ENCODE data around the gene CFAP69. TPM values are rescaled to one million over a fixed set of nuclear protein-coding genes. Genes with fewer than 3 reads are reported as not detected.

Gene CFAP69
- total and polyA plus RNA-seq, 2 experiments from 2014 or later: 4.9 to 7.9 TPM

DNA sequence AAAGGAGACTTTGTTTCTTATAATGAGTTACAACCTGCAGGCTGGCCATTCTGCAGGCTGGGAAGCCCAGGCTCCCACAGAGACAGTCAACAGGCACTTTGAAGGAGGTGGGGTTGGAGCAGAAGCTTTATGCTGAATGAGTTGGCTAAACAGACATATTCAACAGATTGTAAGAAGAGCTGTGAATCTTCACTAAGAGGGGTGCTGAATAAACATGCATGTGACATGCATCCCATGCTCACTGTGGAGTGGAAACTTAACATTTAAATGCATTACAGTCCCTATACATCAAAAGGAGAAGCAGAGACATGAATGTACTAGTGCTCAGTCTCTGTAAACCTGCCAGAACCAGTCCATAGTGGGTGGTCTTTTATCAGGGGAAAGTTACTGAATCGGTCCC lies 1.4 kb upstream of the CFAP69 start:
- H3K79me2 ChIP-seq (replicated peaks; ENCODE audit: insufficient read depth): 0 out of 2 replicates have a peak, but pooled peaks cover 4% of the 10 kb centered on the region

DNA sequence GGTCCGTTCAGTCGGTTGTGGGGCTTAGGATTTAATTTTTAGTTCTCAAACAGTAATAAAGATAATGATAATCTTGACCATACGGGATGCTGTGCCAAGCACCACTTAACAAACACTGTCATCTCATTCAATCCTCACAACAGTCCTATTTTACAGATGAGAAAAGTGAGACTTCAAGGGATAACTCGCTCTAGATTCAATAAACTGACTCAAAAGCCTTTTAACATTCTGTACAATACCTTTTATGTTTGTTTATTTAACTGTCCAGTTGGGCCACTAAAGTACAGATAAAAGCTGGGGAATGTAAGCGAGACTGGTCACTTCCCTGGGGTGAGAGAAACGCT lies 437 bp upstream of the CFAP69 start:
- H3K27ac Mint-ChIP-seq: no peak overlapping the region
- no peak overlapping the region for H3K27ac ChIP-seq (ENCODE audit: low read depth)
- TF ChIP-seq ZNF331 (CRISPR knock-in tag; IDR thresholded peaks at IDR 0.05; ENCODE audit: low read depth): no peak
- H3K4me1 Mint-ChIP-seq: peaks cover 31% of the 10 kb centered on the region
- H3K36me3 Mint-ChIP-seq (ENCODE audit: low read depth): no peaks in the 10 kb centered on the region
- 0 out of 2 replicates have a peak, but pooled peaks cover 4% of the 10 kb centered on the region for H3K79me2 ChIP-seq (replicated peaks; ENCODE audit: insufficient read depth)
- H3K4me3 ChIP-seq: peak overlapping the region; percentile 68
- H3F3A ChIP-seq (replicated peaks; ENCODE audit: low read depth): no peaks in the 10 kb centered on the region
- H3K4me2 ChIP-seq: peak overlapping the region; percentile 98
- peak overlapping the region; percentile 86 for H3K4me3 Mint-ChIP-seq
- H3K9me3 Mint-ChIP-seq: no peaks in the 10 kb centered on the region; the same call in 2 of the 3 replicates
- no peak for ATAC-seq
- H3K27me3 Mint-ChIP-seq (ENCODE audit: insufficient read depth, low read depth, poor library complexity): peaks cover 6% of the 10 kb centered on the region
- H3K4me1 ChIP-seq (ENCODE audit: insufficient read depth): peaks cover 12% of the 10 kb centered on the region
- H4K20me1 ChIP-seq (replicated peaks; ENCODE audit: insufficient read depth): no peaks in the 10 kb centered on the region; the same call in 1 of the 2 replicates
- peaks cover 27% of the 10 kb centered on the region for H3K27me3 ChIP-seq (ENCODE audit: insufficient read depth)
- H2AFZ ChIP-seq: peak overlapping the region; percentile 96
- no peaks in the 10 kb centered on the region; the same call in 1 of the 2 replicates for H3K9me2 ChIP-seq (ENCODE audit: insufficient read depth)
- no peak for DNase-seq (ENCODE audit: low spot score)
- no peaks in the 10 kb centered on the region for H3K36me3 ChIP-seq (ENCODE audit: insufficient read depth)

More for the DNA sequence above, 1.4 kb upstream of the CFAP69 start:
- no peaks in the 10 kb centered on the region; the same call in 1 of the 2 replicates for H3K9me2 ChIP-seq (ENCODE audit: insufficient read depth)
- no peak overlapping the region for H3K27ac Mint-ChIP-seq
- peak overlapping the region; percentile 96; the same call in 1 of the 2 replicates for H2AFZ ChIP-seq
- H3K4me2 ChIP-seq: no peak overlapping the region
- peaks cover 31% of the 10 kb centered on the region for H3K4me1 Mint-ChIP-seq
- no peaks in the 10 kb centered on the region; the same call in 2 of the 3 replicates for H3K9me3 Mint-ChIP-seq
- DNase-seq (ENCODE audit: low spot score): no peak
- peaks cover 12% of the 10 kb centered on the region for H3K4me1 ChIP-seq (ENCODE audit: insufficient read depth)
- no peaks in the 10 kb centered on the region for H3K36me3 ChIP-seq (ENCODE audit: insufficient read depth)
- H3K36me3 Mint-ChIP-seq (ENCODE audit: low read depth): no peaks in the 10 kb centered on the region
- H3K27me3 Mint-ChIP-seq (ENCODE audit: insufficient read depth, low read depth, poor library complexity): peaks cover 6% of the 10 kb centered on the region
- TF ChIP-seq ZNF331 (CRISPR knock-in tag; IDR thresholded peaks at IDR 0.05; ENCODE audit: low read depth) (no peak), JUNB (IDR thresholded peaks at IDR 0.05; ENCODE audit: unreplicated experiment) (no peak), POLR2AphosphoS5 (IDR thresholded peaks at IDR 0.05; ENCODE audit: low read depth) (no peak), ZNF114 (CRISPR knock-in tag; IDR thresholded peaks at IDR 0.05) (no peak), CREB1 (CRISPR knock-in tag; IDR thresholded peaks at IDR 0.05; ENCODE audit: low read depth) (no peak), EZH2 (IDR thresholded peaks at IDR 0.05; ENCODE audit: low read depth, unreplicated experiment) (no peak), STAT1 (IDR thresholded peaks at IDR 0.05; ENCODE audit: unreplicated experiment) (no peak)
- TF ChIP-seq, protein P1, sequence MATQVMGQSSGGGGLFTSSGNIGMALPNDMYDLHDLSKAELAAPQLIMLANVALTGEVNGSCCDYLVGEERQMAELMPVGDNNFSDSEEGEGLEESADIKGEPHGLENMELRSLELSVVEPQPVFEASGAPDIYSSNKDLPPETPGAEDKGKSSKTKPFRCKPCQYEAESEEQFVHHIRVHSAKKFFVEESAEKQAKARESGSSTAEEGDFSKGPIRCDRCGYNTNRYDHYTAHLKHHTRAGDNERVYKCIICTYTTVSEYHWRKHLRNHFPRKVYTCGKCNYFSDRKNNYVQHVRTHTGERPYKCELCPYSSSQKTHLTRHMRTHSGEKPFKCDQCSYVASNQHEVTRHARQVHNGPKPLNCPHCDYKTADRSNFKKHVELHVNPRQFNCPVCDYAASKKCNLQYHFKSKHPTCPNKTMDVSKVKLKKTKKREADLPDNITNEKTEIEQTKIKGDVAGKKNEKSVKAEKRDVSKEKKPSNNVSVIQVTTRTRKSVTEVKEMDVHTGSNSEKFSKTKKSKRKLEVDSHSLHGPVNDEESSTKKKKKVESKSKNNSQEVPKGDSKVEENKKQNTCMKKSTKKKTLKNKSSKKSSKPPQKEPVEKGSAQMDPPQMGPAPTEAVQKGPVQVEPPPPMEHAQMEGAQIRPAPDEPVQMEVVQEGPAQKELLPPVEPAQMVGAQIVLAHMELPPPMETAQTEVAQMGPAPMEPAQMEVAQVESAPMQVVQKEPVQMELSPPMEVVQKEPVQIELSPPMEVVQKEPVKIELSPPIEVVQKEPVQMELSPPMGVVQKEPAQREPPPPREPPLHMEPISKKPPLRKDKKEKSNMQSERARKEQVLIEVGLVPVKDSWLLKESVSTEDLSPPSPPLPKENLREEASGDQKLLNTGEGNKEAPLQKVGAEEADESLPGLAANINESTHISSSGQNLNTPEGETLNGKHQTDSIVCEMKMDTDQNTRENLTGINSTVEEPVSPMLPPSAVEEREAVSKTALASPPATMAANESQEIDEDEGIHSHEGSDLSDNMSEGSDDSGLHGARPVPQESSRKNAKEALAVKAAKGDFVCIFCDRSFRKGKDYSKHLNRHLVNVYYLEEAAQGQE (IDR thresholded peaks at IDR 0.05; ENCODE audit: unreplicated experiment): no peak
- H3K27ac ChIP-seq (ENCODE audit: low read depth): no peak overlapping the region
- H3K4me3 ChIP-seq: no peak overlapping the region
- no peak for ATAC-seq
- no peaks in the 10 kb centered on the region for H3F3A ChIP-seq (replicated peaks; ENCODE audit: low read depth)
- peaks cover 27% of the 10 kb centered on the region for H3K27me3 ChIP-seq (ENCODE audit: insufficient read depth)
- H3K4me3 Mint-ChIP-seq: peak overlapping the region; percentile 86; the same call in 1 of the 3 replicates
- no peaks in the 10 kb centered on the region; the same call in 1 of the 2 replicates for H4K20me1 ChIP-seq (replicated peaks; ENCODE audit: insufficient read depth)

Data from GM23338 (cell line).